Tongue (tissue), 2 donors: ENCODE results near the gene UHRF1. TPM values are rescaled to one million over a fixed set of nuclear protein-coding genes. Genes with fewer than 3 reads are reported as not detected.
A peak's percentile ranks its signal among the peaks of the same experiment; 100 is the strongest.
"Not testable (repeated sequence)": the region's sequence is repeated elsewhere in the genome, so short reads cannot be mapped to it uniquely, and the experiment has no call there.

Source experiments
- DNase-seq: peaks from one replicate; pipeline ENCODE4 v3.0.0-alpha.2; 2015
- total RNA-seq: library from RNA; depleted of rRNA; stranded (reverse); fragments of >200 nt; gene quantifications from one replicate; pipeline ENCODE4 v1.2.3, GENCODE V29; 2014

UHRF1 gene
- total RNA-seq, 1 donor from 2014 or later: 24.1 TPM

GRCh38 chr19:4900879-4901278 lies 8.4 kb upstream of the UHRF1 start:
- DNase-seq: not testable (repeated sequence)

DNA sequence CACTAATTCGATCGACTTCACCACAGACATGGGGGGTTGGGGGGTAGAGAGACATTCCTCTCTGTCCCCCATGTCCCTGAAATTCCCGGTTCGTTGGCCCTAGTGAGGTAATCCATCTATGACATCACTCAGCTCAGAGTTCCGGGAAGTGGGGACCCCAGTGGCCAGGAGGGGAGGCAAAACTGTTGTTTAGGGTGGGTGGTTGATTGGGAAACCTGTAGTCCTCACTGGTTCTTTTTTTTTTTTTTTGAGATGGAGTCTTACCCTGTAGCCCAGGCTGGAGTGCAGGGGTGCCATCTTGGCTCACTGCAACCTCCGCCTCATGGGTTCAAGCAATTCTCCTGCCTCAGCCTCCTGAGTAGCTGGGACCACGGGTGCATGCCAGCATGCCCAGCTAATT lies 6.5 kb upstream of the UHRF1 start, which contains the start of gene ARRDC5:
TSS of gene ARRDC5 (minus strand) at position 101 of the 400 bp plus-strand sequence. CDS start at position 30, 71 bp downstream.
- no peak for DNase-seq

- DNase-seq: no peak
Observed at GRCh38 chr19:4904481-4904880, 4.8 kb upstream of the UHRF1 start.

GRCh38 chr19:4906963-4907362 lies 2.3 kb upstream of the UHRF1 start:
- no peak for DNase-seq

- DNase-seq: no peak
Observed at GRCh38 chr19:4908360-4908759, 941 bp upstream of the UHRF1 start.

DNA sequence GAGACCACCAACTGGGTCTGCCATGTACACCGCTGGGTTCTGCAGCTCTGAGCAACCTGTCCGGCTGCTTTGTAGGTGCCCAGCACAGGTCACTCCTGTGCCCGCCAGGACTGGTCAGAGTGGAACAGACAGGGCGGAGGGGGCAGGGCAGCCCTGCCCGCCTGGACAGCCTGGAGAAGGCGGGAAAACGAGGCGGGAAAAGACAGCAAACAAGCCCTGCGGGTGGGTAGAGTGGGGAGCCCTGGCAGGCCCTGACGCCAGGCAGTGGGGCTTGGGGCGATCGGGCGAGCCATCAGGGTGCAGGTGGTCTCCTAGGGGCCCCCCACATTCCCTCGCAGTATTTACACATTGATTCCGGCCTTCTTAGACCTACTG lies 533 bp upstream of the UHRF1 start:
- DNase-seq: no peak

GRCh38 chr19:4909897-4910593 lies 744 bp downstream of the UHRF1 start:
- DNase-seq: peak; percentile 97

DNA sequence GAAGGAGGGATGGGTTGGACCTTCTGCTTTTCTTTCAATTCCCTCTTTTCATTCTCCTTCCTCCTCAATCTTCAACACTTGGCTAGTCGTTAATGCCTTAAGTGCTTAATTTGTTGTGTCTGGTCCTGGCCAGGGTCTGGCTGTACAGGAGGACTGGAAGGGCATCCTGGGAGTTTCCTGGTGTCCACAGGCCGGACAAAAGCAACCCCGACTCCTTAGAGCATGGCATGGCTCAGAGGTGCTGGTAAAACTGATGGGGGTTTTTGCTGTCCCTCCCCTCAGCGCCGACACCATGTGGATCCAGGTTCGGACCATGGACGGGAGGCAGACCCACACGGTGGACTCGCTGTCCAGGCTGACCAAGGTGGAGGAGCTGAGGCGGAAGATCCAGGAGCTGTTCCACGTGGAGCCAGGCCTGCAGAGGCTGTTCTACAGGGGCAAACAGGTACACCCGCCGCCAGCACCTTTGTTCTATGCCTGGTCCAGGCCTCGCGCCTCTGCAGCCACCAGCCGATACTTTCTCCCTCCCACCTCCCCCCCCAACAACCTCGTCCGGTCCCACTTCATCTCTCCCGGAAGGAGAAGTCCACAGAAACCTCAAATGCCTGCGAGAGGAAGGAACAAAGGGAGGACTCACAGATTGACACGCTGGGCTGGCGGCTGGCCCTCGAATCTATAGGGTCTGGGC lies 1.4 kb downstream of the UHRF1 start:
- DNase-seq: no peak

DNA sequence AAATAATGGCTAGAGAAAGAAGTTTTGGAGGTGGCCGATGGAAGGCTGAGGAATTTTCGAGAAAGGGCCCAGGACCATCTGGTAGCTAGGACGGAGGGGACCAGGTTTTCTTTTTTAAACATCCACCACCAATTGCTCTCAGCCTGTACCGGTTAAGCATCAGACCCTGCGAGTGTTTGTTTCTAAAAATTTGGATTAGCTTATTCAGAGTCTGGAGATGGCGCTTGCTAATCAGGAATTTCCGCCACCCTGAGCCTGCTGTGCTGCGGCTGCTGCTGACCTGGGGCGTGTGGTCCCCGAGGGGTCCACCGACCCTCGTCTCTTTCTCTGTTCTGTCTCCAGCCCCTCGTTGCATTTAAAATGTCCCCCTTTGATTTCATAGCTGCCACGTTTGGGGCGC lies 2.0 kb downstream of the UHRF1 start:
- no peak for DNase-seq

DNA sequence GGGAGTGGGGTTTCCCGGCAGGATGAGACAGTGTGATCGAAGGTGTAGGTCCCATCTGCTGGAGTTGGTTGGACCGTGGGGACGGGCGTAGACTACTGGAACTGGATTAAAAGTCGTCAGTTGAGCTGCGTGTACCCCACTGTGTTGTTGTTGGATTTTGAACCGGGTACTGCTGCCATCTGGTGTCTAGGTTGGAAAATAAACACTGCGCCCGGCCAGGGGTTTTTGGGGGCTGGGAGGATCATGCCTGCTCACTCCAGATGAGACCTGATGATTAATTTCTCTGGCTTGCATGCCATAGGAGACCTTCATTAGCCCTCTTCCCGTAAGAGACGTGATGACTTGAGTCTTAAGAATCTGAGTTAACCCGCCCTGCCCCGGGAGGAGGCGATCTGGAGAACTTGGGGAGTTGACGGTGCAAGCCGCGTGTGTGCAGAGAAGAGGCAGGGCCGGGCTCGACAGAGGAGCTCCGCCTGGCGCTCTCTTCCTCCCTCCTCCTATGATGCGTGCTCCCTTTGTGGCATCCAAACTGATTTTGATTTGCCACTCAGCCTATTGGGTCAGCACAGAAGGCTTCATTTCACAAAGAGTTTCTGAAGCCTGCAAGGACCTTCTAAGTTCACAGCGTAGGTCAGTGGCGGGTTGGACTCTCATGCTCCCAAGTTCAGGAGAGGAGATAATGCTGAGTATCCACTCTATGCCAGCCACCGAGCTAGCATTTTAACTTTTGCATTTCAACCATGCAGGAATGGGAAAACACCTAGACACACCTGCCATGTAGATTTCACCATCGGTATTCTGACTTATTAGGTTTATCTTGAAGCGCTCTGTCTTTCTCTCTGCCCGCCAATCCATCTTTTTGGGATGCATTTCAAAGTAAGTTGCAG lies 2.7 kb downstream of the UHRF1 start:
- DNase-seq: peak; percentile 86

DNA sequence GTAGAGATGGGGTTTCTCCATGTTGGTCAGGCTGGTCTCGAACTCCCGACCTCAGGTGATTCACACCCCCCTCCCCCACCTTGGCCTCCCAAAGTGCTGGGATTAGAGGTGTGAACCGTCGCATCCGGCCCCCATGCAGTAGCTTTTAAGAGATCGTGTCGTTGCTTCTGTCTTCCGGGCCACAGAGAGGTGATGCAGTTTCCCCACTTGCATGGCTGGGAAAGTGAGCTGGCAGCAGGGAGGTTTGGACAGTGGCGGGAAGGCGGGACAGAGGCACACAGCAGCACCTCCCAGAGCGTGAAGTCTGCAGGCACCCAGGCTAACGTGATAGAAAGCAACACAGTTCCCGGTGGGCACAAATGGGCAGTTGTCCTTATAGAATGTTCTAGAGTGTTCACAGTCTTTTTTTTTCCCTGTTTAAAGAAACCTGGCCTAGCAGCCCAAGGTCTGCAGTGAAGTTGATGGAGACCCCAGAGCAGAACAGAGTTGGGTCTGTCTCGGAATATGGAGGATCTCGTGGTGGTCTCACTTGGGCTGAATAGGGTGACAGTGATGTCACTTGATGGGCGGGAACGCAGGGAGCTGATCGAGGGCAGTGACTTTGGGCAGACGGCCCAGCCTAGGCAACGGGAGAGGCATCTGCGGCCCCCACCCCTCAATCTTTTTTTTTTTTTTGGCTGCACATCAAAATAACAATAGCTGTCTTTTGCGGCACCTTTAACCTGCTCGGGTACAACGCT lies 4.9 kb downstream of the UHRF1 start:
- no peak for DNase-seq

DNA sequence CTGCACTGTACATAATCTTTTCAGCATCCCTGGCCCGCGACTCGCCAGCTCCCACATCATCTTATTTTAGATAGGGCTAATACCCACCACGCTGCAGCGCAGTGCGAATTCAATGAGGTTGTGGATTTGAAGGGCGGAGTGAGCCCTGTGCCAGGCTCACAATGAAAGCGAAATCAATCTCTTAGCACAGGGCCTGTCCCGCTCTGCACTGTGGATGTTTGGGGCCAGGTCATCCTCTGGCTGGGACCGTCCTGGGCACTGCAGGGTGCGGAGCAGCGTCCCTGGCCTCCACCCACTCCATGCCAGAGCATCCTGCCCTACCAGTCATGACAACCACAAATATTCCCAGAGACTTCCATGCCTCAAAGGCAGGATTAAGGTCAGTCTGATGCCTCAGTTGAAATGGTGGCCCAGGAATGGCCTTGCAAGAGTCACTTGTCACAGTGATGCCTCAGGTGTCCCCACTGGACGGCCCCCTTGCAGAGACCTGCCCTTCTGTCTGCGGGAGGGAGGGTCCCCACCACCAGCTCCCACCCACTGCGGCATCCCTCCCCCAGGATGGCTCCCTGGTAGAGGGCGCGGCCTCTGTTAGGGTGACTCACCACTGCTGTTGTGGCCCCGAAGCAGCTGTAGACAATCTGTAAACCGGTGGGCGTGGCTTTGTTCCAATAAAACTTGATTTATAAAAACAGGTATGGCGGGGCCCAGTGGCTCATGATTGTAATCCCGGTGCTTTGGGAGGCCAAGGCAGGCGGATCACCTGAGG lies 5.6 kb downstream of the UHRF1 start:
- no peak for DNase-seq

- DNase-seq: no peak
Observed at GRCh38 chr19:4916292-4917082, 7.2 kb downstream of the UHRF1 start.

- DNase-seq: no peak
Observed at GRCh38 chr19:4922530-4923275, 13.4 kb downstream of the UHRF1 start.

GRCh38 chr19:4923276-4923747 lies 14.0 kb downstream of the UHRF1 start:
- DNase-seq: no peak

DNA sequence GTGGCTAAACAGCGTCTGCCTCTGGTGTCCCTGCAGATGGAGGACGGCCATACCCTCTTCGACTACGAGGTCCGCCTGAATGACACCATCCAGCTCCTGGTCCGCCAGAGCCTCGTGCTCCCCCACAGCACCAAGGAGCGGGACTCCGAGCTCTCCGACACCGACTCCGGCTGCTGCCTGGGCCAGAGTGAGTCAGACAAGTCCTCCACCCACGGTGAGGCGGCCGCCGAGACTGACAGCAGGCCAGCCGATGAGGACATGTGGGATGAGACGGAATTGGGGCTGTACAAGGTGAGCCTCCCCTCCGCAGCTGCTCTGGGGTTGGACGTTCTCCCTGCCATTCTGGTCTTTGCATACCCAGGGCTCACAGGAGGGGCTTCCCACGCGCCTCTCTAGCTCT lies 19.9 kb downstream of the UHRF1 start:
- DNase-seq: no peak

GRCh38 chr19:4930664-4931063 lies 21.4 kb downstream of the UHRF1 start:
- DNase-seq: no peak

- no peak for DNase-seq
Observed at GRCh38 chr19:4932711-4933110, 23.4 kb downstream of the UHRF1 start.

DNA sequence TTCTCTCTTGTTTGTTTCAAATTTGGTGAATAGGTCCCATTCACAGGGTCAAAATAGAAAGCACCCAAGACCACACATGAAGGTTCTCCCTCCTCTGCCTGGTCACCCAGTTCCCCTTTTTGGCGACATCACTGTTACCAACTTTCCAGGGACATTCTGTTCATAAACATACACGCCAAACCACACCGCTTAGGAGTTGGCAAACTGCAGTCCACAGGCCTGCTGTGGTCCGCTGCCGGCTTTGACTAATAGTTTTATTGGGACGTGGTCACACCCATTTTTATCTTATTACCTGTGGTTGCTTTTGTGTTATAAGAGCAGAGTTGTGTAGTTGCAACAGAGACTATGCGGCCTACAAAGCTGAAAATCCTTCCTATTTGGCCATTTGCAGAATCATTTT lies 24.2 kb downstream of the UHRF1 start:
- no peak for DNase-seq

DNA sequence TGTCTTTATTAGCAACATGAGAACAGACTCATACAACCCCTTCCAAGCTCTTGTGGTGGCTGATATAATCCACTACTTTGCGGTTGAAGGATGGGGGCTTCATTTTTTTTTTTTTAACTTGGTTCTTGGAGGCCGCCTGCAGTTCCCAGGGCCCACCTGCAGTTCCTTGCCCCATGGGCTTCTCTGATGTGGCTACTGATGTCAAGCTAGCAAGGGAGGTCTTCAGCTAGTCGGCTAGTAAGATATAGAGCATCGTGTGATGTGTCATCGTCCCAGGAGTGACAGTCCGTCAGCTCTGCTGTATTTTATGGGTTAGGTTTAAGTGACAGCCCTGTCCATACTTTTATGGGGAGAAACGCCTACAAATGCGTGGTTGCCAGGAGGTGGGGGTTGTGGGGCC lies 26.1 kb downstream of the UHRF1 start:
- DNase-seq: no peak
